Measurements from ENCODE around the gene PDE8A.

The PDE8A gene

GRCh38 chr15:85151145-85151544, 169.5 kb downstream of the PDE8A start:
- H3K9me3 ChIP-seq (replicated peaks; ENCODE audit: insufficient read depth, low read length), result no peaks in the 10 kb centered on the region
- H3K79me2 ChIP-seq (ENCODE audit: low read length), result no peaks in the 10 kb centered on the region
- DNase-seq, result no peak
- no peaks in the 10 kb centered on the region for H3F3A ChIP-seq (ENCODE audit: insufficient read depth, low read length)
- H4K20me1 ChIP-seq (ENCODE audit: insufficient read depth, low read length), result no peaks in the 10 kb centered on the region
- H3K36me3 ChIP-seq (replicated peaks; ENCODE audit: insufficient read depth, low read length), result no peaks in the 10 kb centered on the region
- no peak overlapping the region for H3K4me2 ChIP-seq (ENCODE audit: low read depth, low read length)
- no peak overlapping the region for H3K27ac ChIP-seq (ENCODE audit: low read length)
- no peak overlapping the region for H3K4me3 ChIP-seq (ENCODE audit: low read length)
- TF ChIP-seq EZH2 (optimal IDR thresholded peaks at IDR 0.05; ENCODE audit: low read depth, low read length), result no peak
- TF ChIP-seq CTCF (IDR thresholded peaks at IDR 0.05; ENCODE audit: low read length), result no peak
- no peak for TF ChIP-seq EZH2phosphoT487 (IDR thresholded peaks at IDR 0.05; ENCODE audit: low read length)
- H3K27me3 ChIP-seq (replicated peaks; ENCODE audit: insufficient read depth, low read length), result no peaks in the 10 kb centered on the region
- no peak overlapping the region for H2AFZ ChIP-seq (ENCODE audit: low read length)
- H3K4me1 ChIP-seq (ENCODE audit: low read length), result no peaks in the 10 kb centered on the region
- no peaks in the 10 kb centered on the region for H3K9me2 ChIP-seq (replicated peaks; ENCODE audit: insufficient read depth, low read length)
- H3K9ac ChIP-seq (ENCODE audit: low read length), result no peak overlapping the region

GRCh38 chr15:85151861-85152260, 170.2 kb downstream of the PDE8A start:
- no peak for DNase-seq
- Histone ChIP-seq H3K4me2 (ENCODE audit: low read depth, low read length) (no peak overlapping the region), H3K79me2 (ENCODE audit: low read length) (no peaks in the 10 kb centered on the region), H3K9me3 (replicated peaks; ENCODE audit: insufficient read depth, low read length) (no peaks in the 10 kb centered on the region), H3K9me2 (replicated peaks; ENCODE audit: insufficient read depth, low read length) (no peaks in the 10 kb centered on the region), H3K27ac (ENCODE audit: low read length) (no peak overlapping the region), H4K20me1 (ENCODE audit: insufficient read depth, low read length) (no peaks in the 10 kb centered on the region), H3K4me1 (ENCODE audit: low read length) (no peaks in the 10 kb centered on the region), H3K4me3 (ENCODE audit: low read length) (no peak overlapping the region), H2AFZ (ENCODE audit: low read length) (no peak overlapping the region), H3K27me3 (replicated peaks; ENCODE audit: insufficient read depth, low read length) (no peaks in the 10 kb centered on the region), H3K9ac (ENCODE audit: low read length) (no peak overlapping the region), H3F3A (ENCODE audit: insufficient read depth, low read length) (no peaks in the 10 kb centered on the region), H3K36me3 (replicated peaks; ENCODE audit: insufficient read depth, low read length) (no peaks in the 10 kb centered on the region)
- TF ChIP-seq CTCF (IDR thresholded peaks at IDR 0.05; ENCODE audit: low read length) (no peak), EZH2 (optimal IDR thresholded peaks at IDR 0.05; ENCODE audit: low read depth, low read length) (no peak), EZH2phosphoT487 (IDR thresholded peaks at IDR 0.05; ENCODE audit: low read length) (no peak)

DNA sequence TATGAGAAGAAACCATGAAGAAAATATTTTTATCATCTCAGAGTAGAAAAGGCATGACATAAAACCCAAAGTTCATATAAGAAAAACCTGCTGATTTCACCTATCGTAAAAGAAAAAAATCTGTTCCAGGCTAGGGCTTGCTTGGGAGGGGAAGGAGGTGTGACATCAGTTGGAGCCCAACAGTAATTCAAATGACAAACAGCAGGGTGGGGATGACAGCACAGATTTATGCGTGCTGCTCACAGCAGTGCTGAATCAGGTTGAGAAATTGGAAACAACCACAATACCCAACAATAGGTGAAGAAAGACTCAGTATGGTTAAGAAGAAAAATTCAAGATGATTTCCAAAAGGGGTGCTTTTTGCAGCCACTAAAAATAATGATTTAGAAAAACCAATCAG, 172.4 kb downstream of the PDE8A start:
- H3K4me3 ChIP-seq (ENCODE audit: low read length), result no peak overlapping the region
- no peak for TF ChIP-seq EZH2phosphoT487 (IDR thresholded peaks at IDR 0.05; ENCODE audit: low read length)
- TF ChIP-seq CTCF (IDR thresholded peaks at IDR 0.05; ENCODE audit: low read length), result no peak

More for the DNA sequence above, 172.4 kb downstream of the PDE8A start:
- Histone ChIP-seq H3K9me3 (replicated peaks; ENCODE audit: insufficient read depth, low read length) (no peaks in the 10 kb centered on the region), H4K20me1 (ENCODE audit: insufficient read depth, low read length) (no peaks in the 10 kb centered on the region), H3K4me2 (ENCODE audit: low read depth, low read length) (no peak overlapping the region), H3K9ac (ENCODE audit: low read length) (no peak overlapping the region), H3K9me2 (replicated peaks; ENCODE audit: insufficient read depth, low read length) (no peaks in the 10 kb centered on the region), H3F3A (ENCODE audit: insufficient read depth, low read length) (no peaks in the 10 kb centered on the region), H3K27me3 (replicated peaks; ENCODE audit: insufficient read depth, low read length) (no peaks in the 10 kb centered on the region), H3K4me1 (ENCODE audit: low read length) (no peaks in the 10 kb centered on the region), H3K36me3 (replicated peaks; ENCODE audit: insufficient read depth, low read length) (no peaks in the 10 kb centered on the region), H3K27ac (ENCODE audit: low read length) (no peak overlapping the region), H3K79me2 (ENCODE audit: low read length) (no peaks in the 10 kb centered on the region), H2AFZ (ENCODE audit: low read length) (no peak overlapping the region)
- DNase-seq, result no peak
